Mucosa of rectum (tissue), 2 donors: ENCODE data around the gene NRP2.

ENCODE experiments used
- H3K27ac ChIP-seq, 2 donors: one replicate each; pipeline ENCODE4 v1.7.0; 2013; ENCODE audit warnings: inconsistent platforms in 2 of 2, low read depth in 2 of 2, low read length in 2 of 2
- H3K27me3 ChIP-seq, 2 donors: one replicate each; pipeline ENCODE4 v1.7.0; 2013; ENCODE audit warnings: low read length in 2 of 2; ENCODE audit not compliant: control insufficient read depth in 2 of 2, insufficient read depth in 2 of 2
- H3K36me3 ChIP-seq, 2 donors: one replicate each; pipeline ENCODE4 v1.7.0; 2013; ENCODE audit warnings: low read length in 2 of 2; ENCODE audit not compliant: control insufficient read depth in 2 of 2, insufficient read depth in 2 of 2
- H3K4me1 ChIP-seq, 2 donors: one replicate each; pipeline ENCODE4 v1.7.0; 2013; ENCODE audit warnings: low read length in 2 of 2, mild to moderate bottlenecking in 1 of 2; ENCODE audit not compliant: control insufficient read depth in 2 of 2, insufficient read depth in 2 of 2
- H3K4me3 ChIP-seq, 2 donors: one replicate each; pipeline ENCODE4 v1.7.0; 2013; ENCODE audit warnings: low read length in 2 of 2
- H3K9ac ChIP-seq, 2 donors: one replicate each; pipeline ENCODE4 v1.7.0; 2013; ENCODE audit warnings: low read length in 2 of 2, low read depth in 1 of 2, mild to moderate bottlenecking in 1 of 2
- H3K9me3 ChIP-seq, 2 donors: one replicate each; pipeline ENCODE4 v1.7.0; 2013; ENCODE audit warnings: low read length in 2 of 2; ENCODE audit not compliant: control insufficient read depth in 2 of 2
- donor health status: healthy.
- donor health status: Normal muscosa, but diverticular disease.

Gene NRP2

GRCh38 chr2:205751569-205752031 is 69.3 kb downstream of the NRP2 start:
- Histone ChIP-seq H3K27ac (no peak overlapping the region), H3K4me3 (no peak overlapping the region), H3K9ac (no peak overlapping the region), H3K4me1 (peaks cover 5 to 20% of the 10 kb centered on the region in 2 donors), H3K36me3 (peaks cover 0 to 3% of the 10 kb centered on the region in 2 donors), H3K27me3 (no peaks in the 10 kb centered on the region), H3K9me3 (no peaks in the 10 kb centered on the region)

GRCh38 chr2:205752296-205752820 is 70.1 kb downstream of the NRP2 start:
- peaks cover 5 to 20% of the 10 kb centered on the region in 2 donors for H3K4me1 ChIP-seq
- H3K27ac ChIP-seq, result no peak overlapping the region
- no peaks in the 10 kb centered on the region for H3K9me3 ChIP-seq
- H3K9ac ChIP-seq, result no peak overlapping the region
- H3K36me3 ChIP-seq, result peaks cover 0 to 3% of the 10 kb centered on the region in 2 donors
- no peak overlapping the region for H3K4me3 ChIP-seq
- no peaks in the 10 kb centered on the region for H3K27me3 ChIP-seq

- Histone ChIP-seq H3K9me3 (no peaks in the 10 kb centered on the region), H3K36me3 (peaks cover 0 to 3% of the 10 kb centered on the region in 2 donors), H3K4me1 (peaks cover 5 to 15% of the 10 kb centered on the region in 2 donors), H3K27me3 (no peaks in the 10 kb centered on the region), H3K4me3 (no peak overlapping the region), H3K27ac (no peak overlapping the region), H3K9ac (no peak overlapping the region)
These were observed 70.6 kb downstream of the NRP2 start for GRCh38 chr2:205752924-205753323.

- H3K27ac ChIP-seq, result peak overlapping the region in 1 of 2 donors; percentile 13
- peaks cover 0 to 3% of the 10 kb centered on the region in 2 donors for H3K36me3 ChIP-seq
- H3K4me1 ChIP-seq, result peaks cover 5 to 15% of the 10 kb centered on the region in 2 donors
- no peak overlapping the region for H3K9ac ChIP-seq
- no peaks in the 10 kb centered on the region for H3K9me3 ChIP-seq
- H3K27me3 ChIP-seq, result no peaks in the 10 kb centered on the region
- no peak overlapping the region for H3K4me3 ChIP-seq
These were observed 72.1 kb downstream of the NRP2 start for GRCh38 chr2:205754285-205754923.

GRCh38 chr2:205754924-205755321 is 72.6 kb downstream of the NRP2 start:
- Histone ChIP-seq H3K4me3 (no peak overlapping the region), H3K27me3 (no peaks in the 10 kb centered on the region), H3K4me1 (peaks cover 5 to 15% of the 10 kb centered on the region in 2 donors), H3K9ac (no peak overlapping the region), H3K27ac (peak overlapping the region; percentile 13 to 61), H3K9me3 (no peaks in the 10 kb centered on the region), H3K36me3 (peaks cover 0 to 3% of the 10 kb centered on the region in 2 donors)

GRCh38 chr2:205755923-205756322 is 73.6 kb downstream of the NRP2 start:
- Histone ChIP-seq H3K9ac (no peak overlapping the region), H3K36me3 (peaks cover 0 to 3% of the 10 kb centered on the region in 2 donors), H3K27ac (peak overlapping the region in 1 of 2 donors; percentile 61), H3K4me3 (no peak overlapping the region), H3K27me3 (no peaks in the 10 kb centered on the region), H3K9me3 (no peaks in the 10 kb centered on the region), H3K4me1 (peaks cover 5 to 15% of the 10 kb centered on the region in 2 donors)

GRCh38 chr2:205757271-205757670 is 75.0 kb downstream of the NRP2 start:
- no peaks in the 10 kb centered on the region for H3K27me3 ChIP-seq
- H3K9me3 ChIP-seq, result no peaks in the 10 kb centered on the region
- H3K4me1 ChIP-seq, result peaks cover 5 to 15% of the 10 kb centered on the region in 2 donors
- H3K9ac ChIP-seq, result no peak overlapping the region
- H3K27ac ChIP-seq, result no peak overlapping the region
- H3K36me3 ChIP-seq, result peaks cover 0 to 3% of the 10 kb centered on the region in 2 donors
- no peak overlapping the region for H3K4me3 ChIP-seq

- Histone ChIP-seq H3K4me3 (no peak overlapping the region), H3K27ac (no peak overlapping the region), H3K27me3 (no peaks in the 10 kb centered on the region), H3K4me1 (peaks cover 5 to 15% of the 10 kb centered on the region in 2 donors), H3K9me3 (no peaks in the 10 kb centered on the region), H3K9ac (no peak overlapping the region), H3K36me3 (peaks cover 0 to 3% of the 10 kb centered on the region in 2 donors)
These were observed 75.8 kb downstream of the NRP2 start for GRCh38 chr2:205758051-205758450.

- no peaks in the 10 kb centered on the region for H3K9me3 ChIP-seq
- no peak overlapping the region for H3K27ac ChIP-seq
- H3K4me3 ChIP-seq, result no peak overlapping the region
- peaks cover 9 to 17% of the 10 kb centered on the region in 2 donors for H3K4me1 ChIP-seq
- no peak overlapping the region for H3K9ac ChIP-seq
- no peaks in the 10 kb centered on the region for H3K27me3 ChIP-seq
- H3K36me3 ChIP-seq, result no peaks in the 10 kb centered on the region
These were observed 76.2 kb downstream of the NRP2 start for GRCh38 chr2:205758500-205758899.

GRCh38 chr2:205759257-205759656 is 77.0 kb downstream of the NRP2 start:
- Histone ChIP-seq H3K27ac (no peak overlapping the region), H3K27me3 (no peaks in the 10 kb centered on the region), H3K9me3 (no peaks in the 10 kb centered on the region), H3K4me3 (no peak overlapping the region), H3K36me3 (no peaks in the 10 kb centered on the region), H3K9ac (no peak overlapping the region), H3K4me1 (peaks cover 16 to 24% of the 10 kb centered on the region in 2 donors)
